RPMI7951 (cell line): ENCODE results near the gene NUCB2. TPM values are rescaled to one million over a fixed set of nuclear protein-coding genes. Genes with fewer than 3 reads are reported as not detected.

Source experiments
- DNase-seq: peaks from one replicate; pipeline ENCODE4 v3.0.0-alpha.2; 2012; ENCODE audit warnings: low read depth
- total RNA-seq: library from RNA; depleted of rRNA; stranded (reverse); fragments of >200 nt; shearing (Covaris generic); gene quantifications from 2 replicates; pipeline ENCODE4 v1.2.3, GENCODE V29; 2014

NUCB2 gene
- total RNA-seq, 1 experiment from 2014 or later: 84.9 TPM

GRCh38 chr11:17268902-17269301 lies 7.6 kb upstream of the NUCB2 start:
- no peak for DNase-seq

GRCh38 chr11:17272801-17273200 lies 3.7 kb upstream of the NUCB2 start:
- no peak for DNase-seq

- no peak for DNase-seq
Measured at GRCh38 chr11:17273211-17273610, 3.3 kb upstream of the NUCB2 start.

GRCh38 chr11:17273668-17274282 lies 2.8 kb upstream of the NUCB2 start:
- no peak for DNase-seq

- DNase-seq: peak; percentile 14
Measured at GRCh38 chr11:17275400-17276235, 921 bp upstream of the NUCB2 start.

- peak; percentile 49 for DNase-seq
Measured at GRCh38 chr11:17277024-17277584, 565 bp downstream of the NUCB2 start.

- no peak for DNase-seq
Measured at GRCh38 chr11:17280494-17281127, 4.1 kb downstream of the NUCB2 start.

- no peak for DNase-seq
Measured at GRCh38 chr11:17286332-17286731, 9.8 kb downstream of the NUCB2 start.

- DNase-seq: no peak
Measured at GRCh38 chr11:17287058-17287457, 10.5 kb downstream of the NUCB2 start.

GRCh38 chr11:17291710-17292109 lies 15.2 kb downstream of the NUCB2 start:
- no peak for DNase-seq

GRCh38 chr11:17293311-17293710 lies 16.8 kb downstream of the NUCB2 start:
- DNase-seq: no peak

- no peak for DNase-seq
Measured at GRCh38 chr11:17294033-17294432, 17.5 kb downstream of the NUCB2 start.

- DNase-seq: no peak
Measured at GRCh38 chr11:17296852-17297559, 20.5 kb downstream of the NUCB2 start.

GRCh38 chr11:17298302-17298701 lies 21.8 kb downstream of the NUCB2 start:
- DNase-seq: no peak

- no peak for DNase-seq
Measured at GRCh38 chr11:17300372-17300771, 23.8 kb downstream of the NUCB2 start.

- DNase-seq: no peak
Measured at GRCh38 chr11:17313349-17314231, 37.1 kb downstream of the NUCB2 start.

GRCh38 chr11:17314232-17314547 lies 37.7 kb downstream of the NUCB2 start:
- peak; percentile 35 for DNase-seq

- no peak for DNase-seq
Measured at GRCh38 chr11:17314904-17315426, 38.4 kb downstream of the NUCB2 start.

GRCh38 chr11:17328871-17329494 lies 52.4 kb downstream of the NUCB2 start:
- DNase-seq: no peak

- no peak for DNase-seq
Measured at GRCh38 chr11:17331669-17332068, 55.1 kb downstream of the NUCB2 start.
